ENCODE measurements around the gene CDPF1.

GRCh38 chr22:46256358-46256958, 6.4 kb upstream of the CDPF1 start:
- TF ChIP-seq, protein P1, sequence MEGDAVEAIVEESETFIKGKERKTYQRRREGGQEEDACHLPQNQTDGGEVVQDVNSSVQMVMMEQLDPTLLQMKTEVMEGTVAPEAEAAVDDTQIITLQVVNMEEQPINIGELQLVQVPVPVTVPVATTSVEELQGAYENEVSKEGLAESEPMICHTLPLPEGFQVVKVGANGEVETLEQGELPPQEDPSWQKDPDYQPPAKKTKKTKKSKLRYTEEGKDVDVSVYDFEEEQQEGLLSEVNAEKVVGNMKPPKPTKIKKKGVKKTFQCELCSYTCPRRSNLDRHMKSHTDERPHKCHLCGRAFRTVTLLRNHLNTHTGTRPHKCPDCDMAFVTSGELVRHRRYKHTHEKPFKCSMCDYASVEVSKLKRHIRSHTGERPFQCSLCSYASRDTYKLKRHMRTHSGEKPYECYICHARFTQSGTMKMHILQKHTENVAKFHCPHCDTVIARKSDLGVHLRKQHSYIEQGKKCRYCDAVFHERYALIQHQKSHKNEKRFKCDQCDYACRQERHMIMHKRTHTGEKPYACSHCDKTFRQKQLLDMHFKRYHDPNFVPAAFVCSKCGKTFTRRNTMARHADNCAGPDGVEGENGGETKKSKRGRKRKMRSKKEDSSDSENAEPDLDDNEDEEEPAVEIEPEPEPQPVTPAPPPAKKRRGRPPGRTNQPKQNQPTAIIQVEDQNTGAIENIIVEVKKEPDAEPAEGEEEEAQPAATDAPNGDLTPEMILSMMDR (IDR thresholded peaks at IDR 0.05; ENCODE audit: poor library complexity, severe bottlenecking): no peak
- TF ChIP-seq POLR2AphosphoS5 (IDR thresholded peaks at IDR 0.05): no peak
- TF ChIP-seq RAD21 (conservative IDR thresholded peaks at IDR 0.05): no peak
